RPMI7951 (cell line): ENCODE results near the gene TCAIM. TPM values are rescaled to one million over a fixed set of nuclear protein-coding genes. Genes with fewer than 3 reads are reported as not detected.
A peak's percentile ranks its signal among the peaks of the same experiment; 100 is the strongest.
"Not testable (repeated sequence)": the region's sequence is repeated elsewhere in the genome, so short reads cannot be mapped to it uniquely, and the experiment has no call there.

Source experiments
- DNase-seq: peaks from one replicate; pipeline ENCODE4 v3.0.0-alpha.2; 2012; ENCODE audit warnings: low read depth
- total RNA-seq: library from RNA; depleted of rRNA; stranded (reverse); fragments of >200 nt; shearing (Covaris generic); gene quantifications from 2 replicates; pipeline ENCODE4 v1.2.3, GENCODE V29; 2014

Gene TCAIM
- total RNA-seq, 1 experiment from 2014 or later = 43.3 TPM

DNA sequence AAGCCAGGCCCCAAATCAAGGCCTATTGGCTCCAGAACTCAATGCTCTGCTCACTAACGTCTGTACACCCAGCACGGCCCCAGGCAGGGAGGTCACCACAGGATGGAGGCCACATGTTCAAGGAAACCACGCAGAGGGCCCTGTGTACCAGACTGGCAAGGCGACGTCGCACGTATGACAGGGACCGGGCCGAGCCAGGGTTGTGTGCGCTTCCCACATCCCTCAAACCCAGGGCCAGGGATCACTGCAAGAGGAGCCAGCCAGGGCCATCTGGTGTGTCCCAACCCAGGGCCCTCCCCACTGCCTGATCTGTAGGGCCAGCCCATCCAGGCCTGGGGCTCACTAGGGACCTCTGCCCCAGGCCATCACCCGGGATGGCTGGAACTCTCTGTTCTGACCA, 76.9 kb downstream of the TCAIM start:
- DNase-seq = no peak

- DNase-seq = no peak
Measured at GRCh38 chr3:44416031-44417030, 77.8 kb downstream of the TCAIM start.

- not testable (repeated sequence) for DNase-seq
Measured at GRCh38 chr3:44418118-44418517, 79.6 kb downstream of the TCAIM start.

GRCh38 chr3:44418549-44418948, 80.0 kb downstream of the TCAIM start:
- no peak for DNase-seq

GRCh38 chr3:44419116-44419922, 80.8 kb downstream of the TCAIM start:
- no peak for DNase-seq

DNA sequence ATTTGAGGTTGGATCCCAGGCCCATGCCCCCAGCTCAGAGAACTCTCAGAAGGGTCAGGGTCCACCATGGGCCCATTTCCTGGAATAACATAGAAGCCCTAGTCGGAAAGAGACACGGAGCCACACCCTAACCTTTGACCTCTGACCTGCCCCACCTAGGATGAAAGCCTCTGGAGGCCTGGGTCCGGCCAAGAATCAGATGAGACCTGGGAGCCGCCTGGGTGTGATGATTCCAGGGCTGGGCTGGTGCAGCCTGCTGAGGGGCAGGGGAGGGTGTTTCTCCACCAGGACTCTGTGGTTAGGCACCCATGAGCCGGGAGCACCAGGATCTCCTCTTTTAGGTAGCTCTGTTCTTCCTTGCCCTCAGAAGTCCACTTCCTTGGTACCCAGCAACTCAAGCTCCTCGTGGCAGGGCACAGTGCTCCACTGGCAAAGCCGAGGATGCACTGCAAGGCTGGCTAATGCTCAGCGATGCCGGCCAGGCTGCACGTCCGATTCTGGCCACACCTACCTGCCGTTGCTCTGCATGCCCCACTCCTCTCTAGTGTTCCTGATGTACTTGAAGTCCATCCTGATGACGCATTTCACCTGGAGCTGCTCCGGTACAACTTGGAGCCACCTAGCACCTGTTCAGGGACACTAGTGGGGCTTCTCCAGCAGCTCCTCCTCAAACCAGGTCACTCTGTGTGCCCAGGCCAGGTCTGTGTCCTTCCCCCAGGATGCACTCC, 81.5 kb downstream of the TCAIM start:
- no peak for DNase-seq

DNA sequence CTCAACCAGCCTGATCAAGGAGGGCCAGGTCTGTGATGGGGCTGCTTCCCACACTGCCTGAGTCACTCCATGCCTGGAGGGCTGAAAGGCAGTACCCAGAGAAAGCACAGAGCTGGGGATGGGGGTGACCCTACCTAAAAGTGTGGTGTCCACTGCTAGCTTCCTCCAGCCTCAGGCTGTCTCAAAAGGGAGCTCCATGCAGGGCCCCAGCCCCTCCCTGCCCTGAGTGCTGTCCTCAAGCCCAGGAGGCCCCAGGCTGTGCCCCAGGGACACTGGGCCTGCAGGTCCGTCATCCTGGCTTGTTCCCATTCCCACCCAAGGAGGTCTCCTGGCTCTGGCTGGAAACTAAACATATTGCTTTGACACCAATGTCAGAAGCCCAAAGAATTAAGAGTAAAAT, 82.1 kb downstream of the TCAIM start:
- no peak for DNase-seq

DNA sequence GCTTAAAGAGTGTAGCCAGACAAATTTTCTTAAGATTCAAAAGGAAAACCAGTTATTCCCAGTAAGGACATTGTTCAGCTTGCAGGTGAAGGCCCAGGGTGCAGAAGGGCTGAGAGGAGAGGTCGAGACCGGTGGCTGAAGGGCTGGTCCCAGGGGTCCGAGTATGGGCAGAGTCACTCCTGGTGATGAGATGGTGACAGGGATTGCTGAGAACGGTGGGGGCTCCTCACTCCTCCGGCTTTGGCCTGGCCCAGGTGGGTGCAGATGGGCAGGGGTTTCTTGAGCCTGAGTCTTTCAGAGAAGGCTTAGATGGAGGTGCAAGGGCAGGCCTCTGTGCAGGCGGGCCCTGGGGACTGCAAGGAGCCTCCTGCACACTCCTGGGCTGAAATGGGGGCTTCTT, 82.7 kb downstream of the TCAIM start:
- DNase-seq = no peak

DNA sequence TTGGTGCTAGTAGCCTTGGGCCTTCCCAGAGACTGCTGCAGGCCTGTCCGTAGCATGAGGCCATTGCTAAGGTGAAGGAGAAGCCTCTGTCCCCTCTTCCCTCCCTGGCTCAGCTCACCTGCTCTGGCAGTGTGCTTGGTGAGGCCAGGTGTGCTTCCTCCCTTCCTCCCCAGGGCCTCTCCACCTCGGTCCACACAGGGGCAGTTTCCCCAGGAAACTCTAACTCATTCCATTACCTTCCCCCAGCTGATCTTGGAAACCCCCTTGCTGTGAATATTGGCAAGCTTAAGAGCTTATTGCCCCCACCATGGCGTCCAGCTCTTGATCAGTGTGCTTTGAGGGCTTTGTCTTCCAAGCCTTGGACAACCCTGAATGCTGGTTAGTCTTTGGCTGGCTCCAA, 86.2 kb downstream of the TCAIM start:
- DNase-seq = no peak

DNA sequence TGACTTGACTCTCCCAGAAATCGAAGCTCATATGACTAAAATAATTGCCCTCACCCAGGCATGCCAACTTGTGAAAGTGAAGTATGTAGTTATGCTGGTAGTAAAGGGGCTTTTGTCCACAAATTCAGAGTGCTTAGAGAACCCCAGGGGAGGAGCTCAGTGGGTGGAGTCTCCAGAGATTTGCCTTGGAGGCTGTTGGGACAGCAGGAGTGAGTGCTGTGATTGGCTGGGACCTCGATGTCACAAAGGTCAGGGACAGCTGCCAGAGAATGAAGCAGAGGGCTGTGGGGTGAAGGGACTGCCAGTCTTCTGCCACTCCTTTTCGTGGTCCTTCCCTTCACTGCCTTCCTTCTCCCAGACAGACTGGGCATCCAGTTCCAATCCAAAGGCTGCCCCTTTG, 89.1 kb downstream of the TCAIM start:
- DNase-seq = no peak

DNA sequence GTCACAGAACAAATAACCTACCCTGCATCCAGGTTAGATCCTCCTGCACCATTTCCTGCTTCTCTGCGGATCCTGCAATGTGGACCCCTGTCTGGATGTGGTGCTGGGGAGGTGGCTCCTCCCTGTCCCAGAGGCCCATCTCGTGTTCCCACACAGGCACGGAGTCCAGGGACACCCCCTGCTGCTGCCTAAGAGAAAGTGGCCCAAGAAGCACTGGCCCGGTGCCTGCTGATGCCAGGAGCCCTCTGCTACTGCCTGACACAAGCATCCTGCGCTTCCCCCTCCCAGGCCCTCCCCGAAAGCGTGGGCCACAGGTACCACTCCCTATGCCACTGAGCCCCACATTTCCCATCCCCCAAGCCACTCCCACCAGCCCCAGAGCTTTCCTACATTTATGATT, 90.3 kb downstream of the TCAIM start:
- no peak for DNase-seq

DNA sequence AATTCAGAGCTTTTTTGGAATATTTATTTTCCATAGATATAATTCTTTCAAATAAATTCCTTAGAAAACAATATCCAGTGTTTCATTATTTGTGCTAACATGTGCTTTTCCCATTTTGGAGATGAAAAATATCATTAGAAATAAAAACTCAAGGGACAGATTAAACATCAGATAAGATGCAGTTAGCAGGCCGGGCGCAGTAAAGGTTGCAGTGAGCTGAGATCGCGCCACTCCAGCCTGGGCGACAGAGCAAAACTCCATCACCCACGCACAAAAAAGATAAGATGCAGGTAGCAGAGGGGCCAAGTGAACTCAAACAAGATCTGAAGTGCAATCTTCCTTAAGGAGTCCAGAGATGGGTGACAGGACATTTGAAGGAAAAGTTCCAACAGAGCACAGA, 90.9 kb downstream of the TCAIM start:
- DNase-seq = no peak

- no peak for DNase-seq
Measured at GRCh38 chr3:44430466-44430865, 91.9 kb downstream of the TCAIM start.

DNA sequence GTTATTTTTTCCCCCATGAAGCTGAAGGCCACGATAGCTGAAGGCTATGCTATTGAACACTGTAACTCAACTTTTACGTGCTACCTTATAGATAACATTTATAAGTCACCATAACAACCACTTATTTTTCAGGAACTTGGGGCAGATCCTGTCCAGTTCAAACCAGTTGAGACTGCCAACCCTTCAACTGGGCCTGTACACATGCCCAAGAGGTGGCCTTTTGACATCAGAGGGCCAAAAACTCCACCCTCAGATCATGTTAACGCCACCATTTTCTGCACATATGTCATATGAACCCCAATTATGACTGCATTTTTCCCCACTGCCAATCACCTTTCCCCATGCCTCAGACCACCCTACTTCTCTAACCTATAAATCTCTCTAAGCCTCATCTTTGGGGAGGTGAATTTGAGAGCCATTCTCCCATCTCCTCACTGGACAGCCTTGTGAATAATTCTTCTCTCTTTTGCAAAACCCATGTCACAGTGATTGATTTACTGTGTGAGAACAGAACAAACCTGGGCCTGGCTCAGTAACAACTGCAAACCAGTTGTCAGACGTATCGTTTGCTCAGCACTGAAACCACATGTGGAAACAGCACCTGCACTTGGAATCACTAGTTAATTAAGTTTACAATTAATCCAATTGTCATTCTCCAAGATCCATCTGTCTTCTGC, 96.4 kb downstream of the TCAIM start:
- no peak for DNase-seq

GRCh38 chr3:44436181-44436580, 97.6 kb downstream of the TCAIM start:
- peak; percentile 8 for DNase-seq

DNA sequence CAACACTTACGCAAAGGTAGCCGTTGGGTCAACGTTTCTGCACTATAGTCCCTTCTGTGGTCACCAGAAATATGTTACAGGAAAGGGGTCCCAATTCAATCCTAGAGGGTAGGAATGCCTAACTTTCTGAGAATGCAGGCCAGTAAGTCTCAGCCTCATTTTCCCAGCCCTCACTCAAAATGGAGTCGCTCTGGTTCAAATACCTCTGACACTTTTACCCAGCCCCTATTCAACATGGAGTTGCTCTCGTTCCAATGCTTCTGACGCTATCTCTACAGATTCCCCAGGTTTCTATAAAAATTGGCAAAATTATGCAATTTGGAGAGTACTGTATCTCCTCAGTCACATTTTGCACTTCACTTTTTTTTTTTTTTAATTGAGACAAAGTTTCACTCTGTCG, 99.2 kb downstream of the TCAIM start:
- no peak for DNase-seq

- no peak for DNase-seq
Measured at GRCh38 chr3:44439499-44440295, 101.1 kb downstream of the TCAIM start.

DNA sequence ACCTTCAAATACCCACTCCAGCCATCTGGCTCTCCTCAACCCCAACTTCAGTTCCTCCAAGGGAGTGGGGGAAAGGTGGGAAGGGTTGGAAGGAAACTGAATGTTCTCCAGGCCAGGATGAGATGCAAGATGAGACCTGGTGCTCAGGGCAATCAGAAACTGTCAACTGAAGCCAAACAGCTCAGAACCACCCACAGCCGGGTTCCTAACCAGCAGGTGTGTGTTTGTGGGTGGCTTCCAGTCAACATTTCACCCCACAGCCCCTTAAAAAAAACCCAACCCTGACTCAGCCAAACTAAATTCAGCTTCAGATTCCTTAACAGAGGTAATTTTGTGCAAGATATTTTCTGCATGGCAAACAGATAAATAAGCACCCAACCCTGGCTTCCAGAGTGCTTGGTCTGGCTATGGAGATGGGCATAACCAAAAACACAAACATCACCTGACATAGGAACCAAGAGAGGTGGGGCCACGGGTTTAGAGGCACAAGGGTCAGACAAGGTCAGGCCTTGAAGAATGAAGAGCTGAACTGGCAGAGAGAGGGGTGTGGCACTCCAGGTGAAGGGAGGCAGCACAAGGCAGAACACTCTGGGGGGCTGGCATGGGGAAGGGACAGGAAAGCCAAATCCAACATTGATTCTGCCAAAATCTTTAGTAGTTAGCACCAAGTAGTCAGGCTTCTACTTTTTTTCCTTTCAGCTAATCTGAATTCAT, 104.2 kb downstream of the TCAIM start:
- DNase-seq = no peak

DNA sequence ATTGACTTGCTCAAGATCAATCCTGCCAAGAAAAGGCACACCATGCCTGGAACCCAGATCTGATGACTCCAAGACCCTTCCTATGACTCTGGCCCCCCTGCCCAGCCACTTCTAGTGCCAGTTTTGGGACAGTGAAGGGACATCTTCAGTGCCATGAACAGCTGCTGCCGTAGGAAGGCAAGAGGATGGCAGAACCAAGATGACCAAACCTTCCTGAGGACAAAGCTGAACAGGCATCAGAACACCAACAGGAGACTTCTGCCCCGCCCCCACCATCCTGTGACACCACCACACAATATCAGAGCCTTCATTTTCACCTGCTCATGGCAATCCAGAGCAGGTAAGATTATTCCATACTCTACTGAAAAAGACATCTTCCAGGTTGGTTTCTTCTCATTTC, 105.9 kb downstream of the TCAIM start:
- no peak for DNase-seq
